ENCODE measurements around the gene KCNIP1.

The KCNIP1 gene

DNA sequence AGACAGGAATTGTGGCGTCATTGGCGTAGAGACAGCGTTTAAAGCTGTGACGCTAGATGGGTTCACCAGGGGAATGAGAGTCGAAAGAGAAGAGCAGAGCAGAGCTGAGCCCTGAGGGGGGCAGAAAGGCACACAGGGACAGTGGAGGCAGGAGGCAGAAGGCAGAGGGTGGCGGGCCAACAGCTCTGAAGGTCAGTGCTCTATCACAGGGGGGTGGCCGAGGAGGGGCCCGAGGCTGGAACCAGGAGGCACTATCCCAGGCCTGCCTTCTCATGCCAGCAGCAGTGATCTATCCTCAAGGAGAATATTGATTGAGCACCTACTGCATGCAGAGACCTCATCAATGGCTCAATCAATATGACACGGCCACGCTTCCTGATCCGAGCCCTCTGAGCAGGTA lies 132.4 kb downstream of the KCNIP1 start:
- no peak for DNase-seq (ENCODE audit: low read depth)
- TF ChIP-seq, protein P1, sequence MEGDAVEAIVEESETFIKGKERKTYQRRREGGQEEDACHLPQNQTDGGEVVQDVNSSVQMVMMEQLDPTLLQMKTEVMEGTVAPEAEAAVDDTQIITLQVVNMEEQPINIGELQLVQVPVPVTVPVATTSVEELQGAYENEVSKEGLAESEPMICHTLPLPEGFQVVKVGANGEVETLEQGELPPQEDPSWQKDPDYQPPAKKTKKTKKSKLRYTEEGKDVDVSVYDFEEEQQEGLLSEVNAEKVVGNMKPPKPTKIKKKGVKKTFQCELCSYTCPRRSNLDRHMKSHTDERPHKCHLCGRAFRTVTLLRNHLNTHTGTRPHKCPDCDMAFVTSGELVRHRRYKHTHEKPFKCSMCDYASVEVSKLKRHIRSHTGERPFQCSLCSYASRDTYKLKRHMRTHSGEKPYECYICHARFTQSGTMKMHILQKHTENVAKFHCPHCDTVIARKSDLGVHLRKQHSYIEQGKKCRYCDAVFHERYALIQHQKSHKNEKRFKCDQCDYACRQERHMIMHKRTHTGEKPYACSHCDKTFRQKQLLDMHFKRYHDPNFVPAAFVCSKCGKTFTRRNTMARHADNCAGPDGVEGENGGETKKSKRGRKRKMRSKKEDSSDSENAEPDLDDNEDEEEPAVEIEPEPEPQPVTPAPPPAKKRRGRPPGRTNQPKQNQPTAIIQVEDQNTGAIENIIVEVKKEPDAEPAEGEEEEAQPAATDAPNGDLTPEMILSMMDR (IDR thresholded peaks at IDR 0.05; ENCODE audit: insufficient read depth, low read depth, low read length, missing control alignments): no peak
- no peak overlapping the region for H3K4me3 ChIP-seq (ENCODE audit: low read depth, low read length)

DNA sequence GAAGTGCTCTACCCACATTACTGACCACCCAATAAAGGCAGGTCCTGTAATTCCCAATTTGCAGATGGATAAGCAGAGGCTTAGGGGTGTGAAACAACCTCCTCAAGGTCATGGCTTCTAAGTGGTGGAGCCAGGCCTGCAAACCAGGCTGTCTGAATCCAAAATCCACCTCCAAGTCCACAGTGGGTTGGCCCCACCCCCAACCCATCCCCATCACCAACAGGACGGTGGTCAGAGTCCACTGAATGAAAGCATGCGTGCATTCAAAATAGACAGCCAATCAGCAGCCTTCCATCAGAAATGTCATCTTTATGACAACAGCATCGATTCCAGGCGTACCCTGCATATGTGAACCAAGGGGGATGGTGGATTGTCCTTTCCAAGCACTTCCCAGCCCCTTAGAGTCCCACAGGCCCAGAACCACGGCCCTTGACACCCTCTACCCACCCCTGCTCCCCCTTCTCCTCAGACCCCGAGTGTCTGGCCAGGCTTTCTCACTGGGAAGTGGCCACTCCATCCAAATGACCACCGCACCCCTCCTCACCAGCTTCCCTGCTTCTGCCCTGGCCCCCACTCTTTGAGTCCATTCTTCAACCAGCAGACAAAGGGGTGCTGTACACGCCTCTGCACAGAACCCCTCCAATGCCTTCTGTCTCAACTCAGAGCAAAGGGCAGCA lies 133.1 kb downstream of the KCNIP1 start:
- no peak for DNase-seq (ENCODE audit: low read depth)
- no peak overlapping the region for H3K4me3 ChIP-seq (ENCODE audit: low read depth, low read length)
- TF ChIP-seq, protein P1 (IDR thresholded peaks at IDR 0.05; ENCODE audit: insufficient read depth, low read depth, low read length, missing control alignments): no peak

DNA sequence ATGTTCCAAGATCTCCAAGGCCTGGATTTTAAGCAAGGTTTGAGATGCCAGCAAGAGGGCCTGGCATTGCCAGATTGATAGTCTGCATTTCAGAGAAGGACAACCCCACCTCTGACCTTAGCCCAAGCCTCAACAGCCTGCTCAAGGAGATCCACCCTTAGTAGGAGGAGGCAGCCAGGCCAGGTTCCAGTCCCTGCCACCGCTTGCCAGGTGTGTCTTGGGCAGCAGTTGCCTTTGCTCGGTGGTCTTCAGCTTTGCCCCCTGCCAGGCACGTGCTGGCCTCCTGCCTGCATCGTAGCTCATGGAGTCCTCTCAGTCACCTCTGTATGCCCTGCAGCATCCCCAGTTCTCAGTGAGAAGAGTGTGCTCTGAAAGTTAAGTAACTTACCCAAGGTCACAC lies 134.2 kb downstream of the KCNIP1 start:
- TF ChIP-seq, protein P1 (IDR thresholded peaks at IDR 0.05; ENCODE audit: insufficient read depth, low read depth, low read length, missing control alignments): no peak
- no peak overlapping the region for H3K4me3 ChIP-seq (ENCODE audit: low read depth, low read length)
- no peak for DNase-seq (ENCODE audit: low read depth)

DNA sequence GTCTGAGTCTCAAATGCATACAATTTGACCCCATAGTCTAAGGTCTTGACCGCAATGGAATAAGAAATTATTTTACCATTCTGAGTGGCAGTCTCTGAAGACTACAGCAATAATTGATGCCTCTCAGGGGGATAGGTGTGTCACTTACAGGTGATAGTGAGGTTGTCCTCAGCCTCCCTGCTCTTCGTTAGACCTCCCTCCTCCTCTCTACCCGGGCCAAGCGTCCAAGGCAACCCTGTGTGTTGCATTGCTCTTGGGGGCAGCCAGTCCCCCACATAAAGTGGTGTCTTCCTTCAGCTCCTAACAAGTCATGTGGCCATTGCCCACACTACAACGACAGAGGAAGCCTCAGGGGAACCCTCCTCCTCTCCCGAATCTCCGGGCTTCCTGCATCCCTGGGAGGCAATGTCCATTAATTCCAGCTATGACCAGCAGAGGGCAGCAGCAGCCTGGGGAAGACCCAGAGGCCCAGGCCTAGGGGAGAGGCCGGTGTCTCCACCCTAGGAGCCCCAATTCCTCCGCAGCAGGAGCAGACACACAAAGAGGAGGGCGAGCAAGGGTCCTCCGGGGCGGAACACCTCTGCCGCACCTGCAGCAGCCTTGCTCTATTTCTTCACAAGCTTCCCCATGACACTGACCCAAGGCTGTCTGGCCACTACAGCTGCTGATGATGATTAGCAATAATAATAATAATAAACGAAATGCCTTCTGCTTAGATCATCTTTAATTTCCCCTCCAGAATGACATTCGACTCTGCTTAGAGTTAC lies 134.8 kb downstream of the KCNIP1 start:
- TF ChIP-seq, protein P1 (IDR thresholded peaks at IDR 0.05; ENCODE audit: insufficient read depth, low read depth, low read length, missing control alignments): peak; percentile 86
- no peak overlapping the region for H3K4me3 ChIP-seq (ENCODE audit: low read depth, low read length)
- DNase-seq (ENCODE audit: low read depth): peak; percentile 55

DNA sequence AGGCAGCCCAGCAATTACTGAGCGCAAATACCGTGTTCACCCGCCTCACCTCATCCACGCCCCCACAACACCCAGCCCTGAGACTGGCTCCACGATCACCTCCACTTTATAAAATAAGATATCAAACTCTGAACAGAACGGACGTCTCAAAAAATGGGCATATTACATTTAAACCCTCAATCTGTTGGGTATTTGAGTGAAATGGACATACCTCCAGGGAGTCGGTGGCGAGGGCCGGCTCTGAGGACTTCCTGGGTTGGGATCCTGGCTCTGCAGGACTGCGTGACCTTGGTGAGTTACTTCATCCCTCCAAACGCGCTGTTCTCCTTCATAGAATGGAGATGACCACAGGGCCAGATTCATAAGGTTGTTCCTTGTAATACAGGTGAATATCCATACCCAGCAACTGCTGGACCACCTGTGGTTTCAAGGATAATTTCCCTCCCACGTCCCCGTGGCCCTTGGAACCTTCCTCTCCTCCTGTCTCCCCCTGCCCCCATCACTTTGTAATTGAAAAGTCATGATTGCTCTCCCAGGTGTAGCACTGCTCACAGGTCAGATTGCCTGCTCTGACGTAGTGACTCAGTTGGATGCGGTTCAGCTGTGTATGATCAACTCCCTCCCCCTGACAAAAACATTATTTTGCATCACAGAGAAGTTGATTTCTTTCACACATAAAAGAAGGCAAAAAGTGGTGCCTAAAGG lies 135.6 kb downstream of the KCNIP1 start:
- TF ChIP-seq, protein P1 (IDR thresholded peaks at IDR 0.05; ENCODE audit: insufficient read depth, low read depth, low read length, missing control alignments): no peak
- H3K4me3 ChIP-seq (ENCODE audit: low read depth, low read length): no peak overlapping the region
- no peak for DNase-seq (ENCODE audit: low read depth)

DNA sequence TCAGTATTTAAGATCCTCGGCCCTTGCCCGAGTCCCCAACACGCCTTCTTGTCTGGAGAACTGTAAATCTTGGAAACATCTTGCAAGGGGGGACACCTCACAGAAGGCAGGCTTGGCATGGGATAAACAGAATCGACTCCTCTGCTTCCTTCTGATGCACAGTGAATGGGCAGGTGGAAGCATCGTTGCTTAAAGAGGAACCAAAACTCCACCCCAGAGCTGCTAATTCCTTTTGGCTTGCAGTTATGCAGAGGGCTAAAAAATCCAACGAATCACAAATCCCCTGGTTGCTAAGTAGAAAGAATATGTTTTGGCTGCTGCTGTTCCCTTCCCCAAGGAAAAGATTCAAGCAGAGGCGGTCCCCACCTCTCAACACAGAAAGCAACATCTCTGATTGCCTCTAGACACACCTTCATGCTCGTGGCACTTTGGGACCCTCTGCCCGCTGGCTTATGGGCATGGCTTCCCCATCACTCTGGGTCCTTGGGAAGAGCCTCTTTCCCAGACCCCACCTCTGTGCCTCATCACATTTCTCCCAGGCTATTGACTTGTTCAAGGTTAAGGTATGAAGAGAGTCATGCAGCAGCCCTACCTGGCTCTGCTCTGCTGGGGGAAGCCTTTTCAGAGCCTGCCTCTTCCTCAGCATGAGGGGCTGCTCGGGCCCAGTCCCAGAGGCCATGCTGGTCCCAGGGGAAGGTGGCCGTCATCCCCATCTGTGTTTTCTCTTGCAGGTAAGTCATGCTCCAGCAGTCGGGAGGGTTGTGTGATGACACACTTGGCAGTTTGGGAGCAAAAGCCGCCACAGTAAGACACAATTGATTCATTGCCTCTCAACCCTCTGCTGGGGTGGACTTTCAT lies 137.1 kb downstream of the KCNIP1 start:
- DNase-seq (ENCODE audit: low read depth): no peak
- TF ChIP-seq, protein P1 (IDR thresholded peaks at IDR 0.05; ENCODE audit: insufficient read depth, low read depth, low read length, missing control alignments): no peak

More for the DNA sequence above, 137.1 kb downstream of the KCNIP1 start:
- no peak overlapping the region for H3K4me3 ChIP-seq (ENCODE audit: low read depth, low read length)

All from GM12865 (cell line).